ENCODE data around the gene STK32B. TPM values are rescaled to one million over a fixed set of nuclear protein-coding genes. Genes with fewer than 3 reads are reported as not detected.

The STK32B gene
- total and polyA plus RNA-seq, 9 of the 15 experiments (the other 6 are each of a cell fraction or from before 2014, with no cell fraction given) = 0.03 to 0.20 (median 0.07) TPM; not detected in 2

GRCh38 chr4:5280828-5281227 lies 229.5 kb downstream of the STK32B start (continued):
- TF ChIP-seq, protein P1, sequence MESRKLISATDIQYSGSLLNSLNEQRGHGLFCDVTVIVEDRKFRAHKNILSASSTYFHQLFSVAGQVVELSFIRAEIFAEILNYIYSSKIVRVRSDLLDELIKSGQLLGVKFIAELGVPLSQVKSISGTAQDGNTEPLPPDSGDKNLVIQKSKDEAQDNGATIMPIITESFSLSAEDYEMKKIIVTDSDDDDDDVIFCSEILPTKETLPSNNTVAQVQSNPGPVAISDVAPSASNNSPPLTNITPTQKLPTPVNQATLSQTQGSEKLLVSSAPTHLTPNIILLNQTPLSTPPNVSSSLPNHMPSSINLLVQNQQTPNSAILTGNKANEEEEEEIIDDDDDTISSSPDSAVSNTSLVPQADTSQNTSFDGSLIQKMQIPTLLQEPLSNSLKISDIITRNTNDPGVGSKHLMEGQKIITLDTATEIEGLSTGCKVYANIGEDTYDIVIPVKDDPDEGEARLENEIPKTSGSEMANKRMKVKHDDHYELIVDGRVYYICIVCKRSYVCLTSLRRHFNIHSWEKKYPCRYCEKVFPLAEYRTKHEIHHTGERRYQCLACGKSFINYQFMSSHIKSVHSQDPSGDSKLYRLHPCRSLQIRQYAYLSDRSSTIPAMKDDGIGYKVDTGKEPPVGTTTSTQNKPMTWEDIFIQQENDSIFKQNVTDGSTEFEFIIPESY (CRISPR knock-in tag; IDR thresholded peaks at IDR 0.05) = no peak
- TF ChIP-seq ZNF551 (CRISPR knock-in tag; IDR thresholded peaks at IDR 0.05) = no peak

DNA sequence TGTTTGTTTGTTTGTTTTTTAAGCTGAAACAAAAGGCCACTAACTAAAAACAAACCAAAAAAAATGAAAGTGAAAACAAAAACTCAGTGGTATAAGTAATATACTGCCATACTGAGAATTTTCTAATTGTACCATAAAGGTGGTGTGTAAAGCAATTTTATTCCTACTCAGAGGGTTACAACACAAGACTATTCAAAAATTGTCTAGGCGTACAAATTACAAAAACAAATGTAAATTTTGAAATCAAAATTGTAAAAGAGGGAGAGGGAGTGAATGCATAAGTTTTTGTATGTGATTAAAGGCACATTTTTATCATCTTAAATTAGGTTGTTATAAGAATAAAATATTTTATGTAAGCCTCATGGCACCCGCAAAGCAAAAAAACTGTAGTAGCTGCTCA lies 232.6 kb downstream of the STK32B start:
- Histone ChIP-seq H4K20me1 (replicated peaks; ENCODE audit: control insufficient read depth, insufficient read depth, low read length) (no peaks in the 10 kb centered on the region), H3K4me1 (replicated peaks in 1 of 2; ENCODE audit: control insufficient read depth in 2 of 2, insufficient read depth in 2 of 2, low read length in 2 of 2) (no peaks in the 10 kb centered on the region), H3K79me2 (ENCODE audit: control insufficient read depth, insufficient read depth, low read length) (no peaks in the 10 kb centered on the region), H2AFZ (ENCODE audit: low read depth, low read length) (no peak overlapping the region), H3K36me3 (ENCODE audit: control insufficient read depth, insufficient read depth, low read length) (no peaks in the 10 kb centered on the region), H3K4me3 (no peak overlapping the region), H3K27me3 (ENCODE audit: control insufficient read depth in 2 of 2, insufficient read depth in 2 of 2, low read length in 2 of 2) (no peaks in the 10 kb centered on the region), H3K9ac (ENCODE audit: insufficient read depth in 1 of 2, low read depth in 2 of 2, low read length in 2 of 2) (no peak overlapping the region), H3K27ac (ENCODE audit: extremely low read depth, low read depth, low read length) (no peak overlapping the region), H3K9me1 (ENCODE audit: control insufficient read depth, insufficient read depth, low read length) (no peaks in the 10 kb centered on the region), H3K4me2 (ENCODE audit: insufficient read depth, low read length) (no peak overlapping the region), H3K9me3 (replicated peaks; ENCODE audit: control insufficient read depth, insufficient read depth, low read depth, low read length) (no peaks in the 10 kb centered on the region)
- ChIA-PET CTCF (ENCODE audit: low intra/inter-chr PET ratio) (interaction anchor here (0.7 kb wide), 1 partner anchor 273 kb away, joined by 3 read pairs; no protein-coding TSS in a partner anchor), POLR2A (no interaction called here)
- intact Hi-C loops (cut with micrococcal nuclease) (no loop called here), in situ Hi-C loops (cut with MboI) (no loop called here)
- no TSS peak for BruUV-seq (replicated peaks)
- TF ChIP-seq KLF1 (tag; IDR thresholded peaks at IDR 0.05) (no peak), BCOR (IDR thresholded peaks at IDR 0.05) (no peak), SRF (CRISPR knock-in tag; IDR thresholded peaks at IDR 0.05) (no peak)
- 0% methylated on average over 2 of the region's 2 CpGs for WGBS (ENCODE audit: insufficient coverage, low coverage, missing lambda C conversion rate)
- no peak for DNase-seq (ENCODE audit: extremely low read depth in 1 of 4, low spot score in 3 of 4)
- no peak for ATAC-seq
- no peak for FAIRE-seq
